Upper lobe of left lung (tissue), 4 donors: Measurements from ENCODE around the gene HNF4A.

Experiments used
- CTCF ChIP-seq, 6 experiments: fragments of 450-650 bp in 4 of 6; fragments of 200-600 bp in 2 of 6; sonication (generic) in 2 of 6; IDR thresholded peaks; one replicate each; pipeline ENCODE4 v1.5.1; 2016 to 2019; ENCODE audit warnings: antibody characterized with exemption in 6 of 6
- EP300 ChIP-seq, 4 donors: sonication (generic); formaldehyde crosslinking; IDR thresholded peaks; one replicate each; pipeline ENCODE4 v1.5.1; 2017; ENCODE audit warnings: antibody characterized with exemption in 4 of 4, control low read depth in 2 of 4
- POLR2A ChIP-seq, 4 donors: fragments of 450-650 bp; IDR thresholded peaks; one replicate each; pipeline ENCODE4 v1.5.1; 2016 to 2017; ENCODE audit warnings: antibody characterized with exemption in 4 of 4, mild to moderate bottlenecking in 2 of 4

- TF ChIP-seq CTCF (IDR thresholded peaks at IDR 0.05) (no peak), EP300 (IDR thresholded peaks at IDR 0.05) (no peak), POLR2A (IDR thresholded peaks at IDR 0.05) (no peak)
Measured at GRCh38 chr20:44395461-44396340, 40.2 kb downstream of the HNF4A start.
